ENCODE measurements around the gene C4orf33. TPM values are rescaled to one million over a fixed set of nuclear protein-coding genes. Genes with fewer than 3 reads are reported as not detected.
"Not testable (repeated sequence)": the region's sequence is repeated elsewhere in the genome, so short reads cannot be mapped to it uniquely, and the experiment has no call there.

Gene C4orf33
- 16.4 TPM for polyA plus RNA-seq
- long read RNA-seq, donor 1, partial matches to known transcripts = 0 of 1 reads
- long read RNA-seq, donor 1, other reads (novel, unspliced or antisense) = 0 of 1 reads
- long read RNA-seq, donor 2, transcript C4orf33-202 (6 exons, 1,588 nt) = major isoform, 9 of 10 reads
- long read RNA-seq, donor 2, partial matches to known transcripts = 0 of 10 reads
- long read RNA-seq, donor 2, other reads (novel, unspliced or antisense) = 0 of 10 reads
- long read RNA-seq, donor 3, full-length matches to known transcripts = 8 of 8 reads
- long read RNA-seq, donor 3, partial matches to known transcripts = 0 of 8 reads
- long read RNA-seq, donor 3, other reads (novel, unspliced or antisense) = 0 of 8 reads
- long read RNA-seq, donor 4 = 0 reads
- long read RNA-seq, donor 5 = 0 reads
- long read RNA-seq, donor 6, partial matches to known transcripts = 0 of 1 reads
- long read RNA-seq, donor 6, other reads (novel, unspliced or antisense) = 0 of 1 reads
- long read RNA-seq, donor 7 = 0 reads
- long read RNA-seq, donor 8, partial matches to known transcripts = 0 of 6 reads
- long read RNA-seq, donor 8, other reads (novel, unspliced or antisense) = 0 of 6 reads
- long read RNA-seq, donor 9, full-length matches to known transcripts = 11 of 11 reads
- long read RNA-seq, donor 9, partial matches to known transcripts = 0 of 11 reads
- long read RNA-seq, donor 9, other reads (novel, unspliced or antisense) = 0 of 11 reads
- long read RNA-seq, donor 10, full-length matches to known transcripts = 4 of 4 reads
- long read RNA-seq, donor 10, partial matches to known transcripts = 0 of 4 reads
- long read RNA-seq, donor 10, other reads (novel, unspliced or antisense) = 0 of 4 reads
- long read RNA-seq, donor 11, full-length matches to known transcripts = 7 of 7 reads
- long read RNA-seq, donor 11, partial matches to known transcripts = 0 of 7 reads
- long read RNA-seq, donor 11, other reads (novel, unspliced or antisense) = 0 of 7 reads

- Histone ChIP-seq H3K36me3 (ENCODE audit: control insufficient read depth, insufficient read depth, low read length) (no peaks in the 10 kb centered on the region), H3K9me3 (ENCODE audit: control insufficient read depth, low read depth, low read length) (no peaks in the 10 kb centered on the region), H3K4me3 (ENCODE audit: low read length) (peak within 1 kb of the TSS; percentile 55), H3K27me3 (ENCODE audit: control insufficient read depth, insufficient read depth, low read length) (no peaks in the 10 kb centered on the region), H3K27ac (ENCODE audit: low read length) (peak within 1 kb of the TSS; percentile 78), H3K4me1 (ENCODE audit: control insufficient read depth, insufficient read depth, low read length) (peaks cover 2% of the 10 kb centered on the region)
- DNase-seq = peak; percentile 75 to 90
- WGBS (ENCODE audit: insufficient coverage, low lambda C conversion rate) = 0% methylated on average over 4 of the region's 14 CpGs
These were observed at the start of gene C4orf33 for GRCh38 chr4:129095811-129096454. Gene C4orf33 (plus strand): TSS chr4:129096152. CDS start chr4:129102611, 6,459 bp downstream.

- no peak overlapping the region for H3K27ac ChIP-seq (ENCODE audit: low read length)
- no peak overlapping the region for H3K4me3 ChIP-seq (ENCODE audit: low read length)
- H3K9me3 ChIP-seq (ENCODE audit: control insufficient read depth, low read depth, low read length) = peaks cover 65% of the 10 kb centered on the region
- DNase-seq = no peak
- peaks cover 16% of the 10 kb centered on the region for H3K36me3 ChIP-seq (ENCODE audit: control insufficient read depth, insufficient read depth, low read length)
- H3K4me1 ChIP-seq (ENCODE audit: control insufficient read depth, insufficient read depth, low read length) = no peaks in the 10 kb centered on the region
- H3K27me3 ChIP-seq (ENCODE audit: control insufficient read depth, insufficient read depth, low read length) = no peaks in the 10 kb centered on the region
These were observed 36.9 kb upstream of the C4orf33 start for GRCh38 chr4:129059028-129059427.

GRCh38 chr4:129062580-129062979 is 33.4 kb upstream of the C4orf33 start:
- peaks cover 16% of the 10 kb centered on the region for H3K36me3 ChIP-seq (ENCODE audit: control insufficient read depth, insufficient read depth, low read length)
- no peak for DNase-seq
- no peak overlapping the region for H3K4me3 ChIP-seq (ENCODE audit: low read length)
- H3K9me3 ChIP-seq (ENCODE audit: control insufficient read depth, low read depth, low read length) = peaks cover 39% of the 10 kb centered on the region
- no peaks in the 10 kb centered on the region for H3K4me1 ChIP-seq (ENCODE audit: control insufficient read depth, insufficient read depth, low read length)
- H3K27ac ChIP-seq (ENCODE audit: low read length) = no peak overlapping the region
- 93% methylated on average over 2 of the region's 3 CpGs for WGBS (ENCODE audit: insufficient coverage, low lambda C conversion rate)
- H3K27me3 ChIP-seq (ENCODE audit: control insufficient read depth, insufficient read depth, low read length) = no peaks in the 10 kb centered on the region

GRCh38 chr4:129063640-129064039 is 32.3 kb upstream of the C4orf33 start:
- DNase-seq = no peak
- 100% methylated on average over 1 of the region's 2 CpGs for WGBS (ENCODE audit: insufficient coverage, low lambda C conversion rate)
- H3K4me1 ChIP-seq (ENCODE audit: control insufficient read depth, insufficient read depth, low read length) = no peaks in the 10 kb centered on the region
- peaks cover 16% of the 10 kb centered on the region for H3K36me3 ChIP-seq (ENCODE audit: control insufficient read depth, insufficient read depth, low read length)
- no peak overlapping the region for H3K4me3 ChIP-seq (ENCODE audit: low read length)
- no peak overlapping the region for H3K27ac ChIP-seq (ENCODE audit: low read length)
- H3K9me3 ChIP-seq (ENCODE audit: control insufficient read depth, low read depth, low read length) = peaks cover 36% of the 10 kb centered on the region
- no peaks in the 10 kb centered on the region for H3K27me3 ChIP-seq (ENCODE audit: control insufficient read depth, insufficient read depth, low read length)

GRCh38 chr4:129064717-129065116 is 31.2 kb upstream of the C4orf33 start:
- no peak for DNase-seq
- H3K4me1 ChIP-seq (ENCODE audit: control insufficient read depth, insufficient read depth, low read length) = no peaks in the 10 kb centered on the region
- no peak overlapping the region for H3K4me3 ChIP-seq (ENCODE audit: low read length)
- no peaks in the 10 kb centered on the region for H3K27me3 ChIP-seq (ENCODE audit: control insufficient read depth, insufficient read depth, low read length)
- peaks cover 16% of the 10 kb centered on the region for H3K36me3 ChIP-seq (ENCODE audit: control insufficient read depth, insufficient read depth, low read length)
- no peak overlapping the region for H3K27ac ChIP-seq (ENCODE audit: low read length)
- peaks cover 26% of the 10 kb centered on the region for H3K9me3 ChIP-seq (ENCODE audit: control insufficient read depth, low read depth, low read length)

- H3K4me3 ChIP-seq (ENCODE audit: low read length); H3K27ac ChIP-seq (ENCODE audit: low read length); H3K9me3 ChIP-seq (ENCODE audit: control insufficient read depth, low read depth, low read length); H3K4me1 ChIP-seq (ENCODE audit: control insufficient read depth, insufficient read depth, low read length); H3K36me3 ChIP-seq (ENCODE audit: control insufficient read depth, insufficient read depth, low read length); DNase-seq; H3K27me3 ChIP-seq (ENCODE audit: control insufficient read depth, insufficient read depth, low read length): not testable (repeated sequence)
- WGBS (ENCODE audit: insufficient coverage, low lambda C conversion rate) = no CpG with 5 or more reads among the region's 2 CpGs
These were observed 26.4 kb upstream of the C4orf33 start for GRCh38 chr4:129069537-129069936.

- H3K27ac ChIP-seq (ENCODE audit: low read length) = no peak overlapping the region
- H3K4me1 ChIP-seq (ENCODE audit: control insufficient read depth, insufficient read depth, low read length) = no peaks in the 10 kb centered on the region
- H3K36me3 ChIP-seq (ENCODE audit: control insufficient read depth, insufficient read depth, low read length) = peaks cover 27% of the 10 kb centered on the region
- H3K4me3 ChIP-seq (ENCODE audit: low read length) = no peak overlapping the region
- no peaks in the 10 kb centered on the region for H3K27me3 ChIP-seq (ENCODE audit: control insufficient read depth, insufficient read depth, low read length)
- DNase-seq = no peak
- peaks cover 5% of the 10 kb centered on the region for H3K9me3 ChIP-seq (ENCODE audit: control insufficient read depth, low read depth, low read length)
These were observed 18.6 kb upstream of the C4orf33 start for GRCh38 chr4:129077326-129077725.

- no peak for DNase-seq
- Histone ChIP-seq H3K27ac (ENCODE audit: low read length) (no peak overlapping the region), H3K9me3 (ENCODE audit: control insufficient read depth, low read depth, low read length) (peaks cover 3% of the 10 kb centered on the region), H3K4me3 (ENCODE audit: low read length) (no peak overlapping the region), H3K36me3 (ENCODE audit: control insufficient read depth, insufficient read depth, low read length) (peaks cover 22% of the 10 kb centered on the region), H3K4me1 (ENCODE audit: control insufficient read depth, insufficient read depth, low read length) (no peaks in the 10 kb centered on the region), H3K27me3 (ENCODE audit: control insufficient read depth, insufficient read depth, low read length) (no peaks in the 10 kb centered on the region)
These were observed 15.8 kb upstream of the C4orf33 start for GRCh38 chr4:129080129-129080528.

GRCh38 chr4:129082302-129082701 is 13.7 kb upstream of the C4orf33 start:
- Histone ChIP-seq H3K27ac (ENCODE audit: low read length) (no peak overlapping the region), H3K36me3 (ENCODE audit: control insufficient read depth, insufficient read depth, low read length) (peaks cover 22% of the 10 kb centered on the region), H3K9me3 (ENCODE audit: control insufficient read depth, low read depth, low read length) (peaks cover 7% of the 10 kb centered on the region), H3K27me3 (ENCODE audit: control insufficient read depth, insufficient read depth, low read length) (no peaks in the 10 kb centered on the region), H3K4me1 (ENCODE audit: control insufficient read depth, insufficient read depth, low read length) (no peaks in the 10 kb centered on the region), H3K4me3 (ENCODE audit: low read length) (no peak overlapping the region)
- no peak for DNase-seq
- 96% methylated on average over 3 of the region's 5 CpGs for WGBS (ENCODE audit: insufficient coverage, low lambda C conversion rate)

GRCh38 chr4:129085472-129085871 is 10.5 kb upstream of the C4orf33 start:
- H3K27me3 ChIP-seq (ENCODE audit: control insufficient read depth, insufficient read depth, low read length) = no peaks in the 10 kb centered on the region
- H3K4me1 ChIP-seq (ENCODE audit: control insufficient read depth, insufficient read depth, low read length) = no peaks in the 10 kb centered on the region
- peaks cover 5% of the 10 kb centered on the region for H3K9me3 ChIP-seq (ENCODE audit: control insufficient read depth, low read depth, low read length)
- no peak overlapping the region for H3K27ac ChIP-seq (ENCODE audit: low read length)
- no peak for DNase-seq
- peaks cover 12% of the 10 kb centered on the region for H3K36me3 ChIP-seq (ENCODE audit: control insufficient read depth, insufficient read depth, low read length)
- no peak overlapping the region for H3K4me3 ChIP-seq (ENCODE audit: low read length)
- WGBS (ENCODE audit: insufficient coverage, low lambda C conversion rate) = 83% methylated on average over 1 of the region's 4 CpGs

All from large intestine (tissue), 12 donors.